22Rv1 (cell line): ENCODE data around the gene GUCY2D.

Source experiments
- CTCF ChIP-seq: fragments of 450-650 bp; IDR thresholded peaks from 2 replicates; pipeline ENCODE4 v1.5.1; 2017; ENCODE audit warnings: mild to moderate bottlenecking
- ZFX ChIP-seq: fragments of 450-650 bp; IDR thresholded peaks from 2 replicates; pipeline ENCODE4 v1.6.1; 2017; ENCODE audit warnings: antibody characterized with exemption, borderline replicate concordance

DNA sequence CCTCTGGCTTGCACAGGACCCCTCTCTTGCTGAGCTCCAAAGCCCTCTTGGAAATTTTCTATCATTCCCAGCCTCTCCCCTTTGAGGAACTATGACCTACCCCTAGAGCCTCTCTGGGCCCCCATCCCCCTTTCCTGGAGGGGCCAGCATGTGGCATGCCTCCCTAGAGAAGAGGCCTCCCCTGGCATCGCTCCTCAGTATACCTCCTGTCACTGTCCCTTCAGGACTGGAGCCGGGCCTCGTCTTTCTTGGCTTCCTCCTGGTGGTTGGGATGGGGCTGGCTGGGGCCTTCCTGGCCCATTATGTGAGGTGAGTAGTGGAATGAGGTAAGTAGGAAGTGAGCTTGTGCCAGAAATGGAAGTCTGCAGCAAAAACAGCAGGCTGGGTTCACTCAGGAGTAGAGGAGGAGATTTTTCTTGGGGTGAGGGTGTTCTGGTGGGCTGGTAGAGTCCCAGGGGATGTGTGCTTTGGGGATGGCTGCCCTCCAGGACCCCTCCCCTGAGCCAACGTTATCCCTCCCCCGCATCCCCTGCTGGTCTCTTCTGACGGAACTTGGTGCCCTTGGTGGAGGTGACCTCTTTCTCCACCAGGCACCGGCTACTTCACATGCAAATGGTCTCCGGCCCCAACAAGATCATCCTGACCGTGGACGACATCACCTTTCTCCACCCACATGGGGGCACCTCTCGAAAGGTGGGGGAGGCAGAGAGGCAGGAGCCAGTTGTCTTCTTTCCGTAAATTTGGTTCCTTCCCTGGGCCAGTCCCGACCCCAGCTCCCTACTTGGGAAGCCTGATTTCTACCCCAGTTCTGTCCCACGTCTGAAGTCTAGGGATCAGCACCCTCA lies 4.6 kb downstream of the GUCY2D start:
- TF ChIP-seq CTCF (no peak), ZFX (no peak)
